Parathyroid adenoma (tissue), 2 donors: ENCODE results near the gene MAN1B1.

Source experiments
- H2AFZ ChIP-seq: fragments of 300-600 bp; sonication (generic); one replicate; pipeline ENCODE4 v1.7.0; 2017; ENCODE audit warnings: antibody characterized with exemption, mild to moderate bottlenecking
- H3K27ac ChIP-seq: fragments of 300-600 bp; sonication (generic); one replicate; pipeline ENCODE4 v1.7.0; 2017
- H3K27me3 ChIP-seq: fragments of 300-600 bp; sonication (generic); one replicate; pipeline ENCODE4 v1.7.0; 2017; ENCODE audit warnings: low read length; ENCODE audit not compliant: control insufficient read depth, insufficient read depth
- H3K36me3 ChIP-seq: fragments of 300-600 bp; sonication (generic); one replicate; pipeline ENCODE4 v1.7.0; 2017; ENCODE audit warnings: low read length; ENCODE audit not compliant: control insufficient read depth, insufficient read depth
- H3K4me1 ChIP-seq: fragments of 300-600 bp; sonication (generic); one replicate; pipeline ENCODE4 v1.7.0; 2017; ENCODE audit warnings: control low read depth
- H3K4me2 ChIP-seq: fragments of 300-600 bp; sonication (generic); one replicate; pipeline ENCODE4 v1.7.0; 2017; ENCODE audit warnings: low read length
- H3K4me3 ChIP-seq: fragments of 300-600 bp; sonication (generic); one replicate; pipeline ENCODE4 v1.7.0; 2017; ENCODE audit warnings: low read depth, low read length
- H3K79me2 ChIP-seq: fragments of 300-600 bp; sonication (generic); one replicate; pipeline ENCODE4 v1.7.0; 2017; ENCODE audit warnings: control low read depth
- H3K9ac ChIP-seq: fragments of 300-600 bp; sonication (generic); one replicate; pipeline ENCODE4 v1.7.0; 2017; ENCODE audit warnings: mild to moderate bottlenecking
- H3K9me3 ChIP-seq: fragments of 300-600 bp; sonication (generic); one replicate; pipeline ENCODE4 v1.7.0; 2017; ENCODE audit warnings: low read length; ENCODE audit not compliant: control insufficient read depth
- TF ChIP-seq, protein P1 (sequence below): fragments of 300-600 bp; sonication (generic); IDR thresholded peaks from one replicate; pipeline ENCODE4 v1.7.0; 2017; ENCODE audit warnings: antibody characterized with exemption, mild to moderate bottlenecking
- donor health status: primary hyperparathyroidism.

The MAN1B1 gene

DNA sequence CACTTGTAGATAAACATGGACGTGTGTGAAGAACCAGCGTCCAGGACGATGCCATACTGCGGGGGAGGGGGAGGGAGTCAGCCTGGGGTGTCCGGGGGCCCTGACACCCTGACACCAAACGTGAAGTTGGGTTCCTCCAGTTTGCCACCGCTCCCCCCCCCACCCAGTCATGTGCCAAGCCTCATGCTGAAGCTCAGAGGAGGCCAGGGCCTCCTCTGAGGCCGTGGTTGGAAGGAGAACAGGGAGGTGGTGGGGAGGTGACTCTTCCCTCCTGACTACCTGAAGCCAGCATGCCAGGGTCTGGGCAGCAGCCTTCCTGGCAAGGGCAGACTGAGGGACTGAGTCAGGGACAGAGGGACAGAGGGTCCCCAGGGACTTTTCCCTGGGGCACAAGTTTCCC is 34.5 kb upstream of the MAN1B1 start:
- H3K9ac ChIP-seq, result no peak overlapping the region
- H3K27me3 ChIP-seq, result no peaks in the 10 kb centered on the region

DNA sequence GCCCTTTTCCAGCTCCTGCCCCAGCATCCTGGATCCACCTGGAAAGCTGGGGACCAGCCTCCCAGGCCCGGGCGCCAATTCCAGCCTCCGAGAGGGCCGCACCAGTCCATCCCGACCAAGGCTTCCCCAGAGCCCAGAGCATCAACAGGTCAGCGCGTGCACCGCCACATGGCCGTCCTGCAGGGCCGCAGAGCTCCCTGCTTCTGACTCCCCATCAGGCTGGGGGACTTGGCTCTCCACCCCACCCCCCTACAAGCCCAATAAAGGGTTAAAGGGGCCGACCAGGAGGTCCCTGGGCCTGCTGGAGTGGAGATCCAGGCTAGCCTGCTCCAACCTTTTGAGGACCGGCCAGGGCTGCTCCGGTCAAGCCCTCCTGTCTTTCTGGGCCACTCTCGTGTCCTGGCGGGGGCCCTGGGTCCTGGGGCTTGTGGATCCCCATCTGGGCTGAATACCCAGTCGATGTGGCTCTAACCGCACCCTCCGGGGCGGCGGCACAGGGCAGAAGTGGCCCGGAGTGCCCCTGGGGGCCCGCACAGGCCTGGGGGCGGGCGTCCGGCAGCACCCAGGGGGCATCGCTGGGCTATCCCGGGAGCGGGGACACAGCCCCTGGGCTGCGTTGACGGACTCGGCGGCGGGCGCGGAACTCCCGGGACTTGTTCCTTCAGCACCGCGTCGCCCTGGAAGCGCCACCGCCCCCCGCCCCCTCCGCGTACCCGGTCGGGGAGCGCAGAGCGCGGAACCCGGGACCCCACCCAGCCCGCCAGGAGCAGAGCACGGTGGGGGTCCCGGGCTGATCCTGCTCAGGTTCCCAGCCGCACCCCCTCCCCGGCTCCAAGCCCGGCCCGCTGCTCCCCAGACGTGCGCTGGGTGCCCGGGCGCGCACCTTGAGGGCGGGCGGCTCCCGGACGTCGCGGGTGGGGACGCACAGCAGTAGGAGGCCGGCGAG is 33.5 kb upstream of the MAN1B1 start:
- H3K27me3 ChIP-seq, result no peaks in the 10 kb centered on the region
- peak overlapping the region; percentile 0 for H3K4me3 ChIP-seq
- H3K4me2 ChIP-seq, result peak overlapping the region; percentile 63
- peak overlapping the region; percentile 17 for H2AFZ ChIP-seq
- H3K79me2 ChIP-seq, result no peaks in the 10 kb centered on the region
- no peaks in the 10 kb centered on the region for H3K36me3 ChIP-seq
- TF ChIP-seq, protein P1, sequence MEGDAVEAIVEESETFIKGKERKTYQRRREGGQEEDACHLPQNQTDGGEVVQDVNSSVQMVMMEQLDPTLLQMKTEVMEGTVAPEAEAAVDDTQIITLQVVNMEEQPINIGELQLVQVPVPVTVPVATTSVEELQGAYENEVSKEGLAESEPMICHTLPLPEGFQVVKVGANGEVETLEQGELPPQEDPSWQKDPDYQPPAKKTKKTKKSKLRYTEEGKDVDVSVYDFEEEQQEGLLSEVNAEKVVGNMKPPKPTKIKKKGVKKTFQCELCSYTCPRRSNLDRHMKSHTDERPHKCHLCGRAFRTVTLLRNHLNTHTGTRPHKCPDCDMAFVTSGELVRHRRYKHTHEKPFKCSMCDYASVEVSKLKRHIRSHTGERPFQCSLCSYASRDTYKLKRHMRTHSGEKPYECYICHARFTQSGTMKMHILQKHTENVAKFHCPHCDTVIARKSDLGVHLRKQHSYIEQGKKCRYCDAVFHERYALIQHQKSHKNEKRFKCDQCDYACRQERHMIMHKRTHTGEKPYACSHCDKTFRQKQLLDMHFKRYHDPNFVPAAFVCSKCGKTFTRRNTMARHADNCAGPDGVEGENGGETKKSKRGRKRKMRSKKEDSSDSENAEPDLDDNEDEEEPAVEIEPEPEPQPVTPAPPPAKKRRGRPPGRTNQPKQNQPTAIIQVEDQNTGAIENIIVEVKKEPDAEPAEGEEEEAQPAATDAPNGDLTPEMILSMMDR, result no peak
- H3K27ac ChIP-seq, result no peak overlapping the region
- no peaks in the 10 kb centered on the region for H3K9me3 ChIP-seq
- H3K4me1 ChIP-seq, result no peaks in the 10 kb centered on the region
- H3K9ac ChIP-seq, result no peak overlapping the region

More for the DNA sequence above, 34.5 kb upstream of the MAN1B1 start:
- TF ChIP-seq, protein P1, result no peak
- no peak overlapping the region for H3K4me2 ChIP-seq
- H2AFZ ChIP-seq, result no peak overlapping the region
- no peaks in the 10 kb centered on the region for H3K79me2 ChIP-seq
- H3K9me3 ChIP-seq, result no peaks in the 10 kb centered on the region
- H3K36me3 ChIP-seq, result no peaks in the 10 kb centered on the region
- H3K27ac ChIP-seq, result no peak overlapping the region
- no peak overlapping the region for H3K4me3 ChIP-seq
- no peaks in the 10 kb centered on the region for H3K4me1 ChIP-seq

DNA sequence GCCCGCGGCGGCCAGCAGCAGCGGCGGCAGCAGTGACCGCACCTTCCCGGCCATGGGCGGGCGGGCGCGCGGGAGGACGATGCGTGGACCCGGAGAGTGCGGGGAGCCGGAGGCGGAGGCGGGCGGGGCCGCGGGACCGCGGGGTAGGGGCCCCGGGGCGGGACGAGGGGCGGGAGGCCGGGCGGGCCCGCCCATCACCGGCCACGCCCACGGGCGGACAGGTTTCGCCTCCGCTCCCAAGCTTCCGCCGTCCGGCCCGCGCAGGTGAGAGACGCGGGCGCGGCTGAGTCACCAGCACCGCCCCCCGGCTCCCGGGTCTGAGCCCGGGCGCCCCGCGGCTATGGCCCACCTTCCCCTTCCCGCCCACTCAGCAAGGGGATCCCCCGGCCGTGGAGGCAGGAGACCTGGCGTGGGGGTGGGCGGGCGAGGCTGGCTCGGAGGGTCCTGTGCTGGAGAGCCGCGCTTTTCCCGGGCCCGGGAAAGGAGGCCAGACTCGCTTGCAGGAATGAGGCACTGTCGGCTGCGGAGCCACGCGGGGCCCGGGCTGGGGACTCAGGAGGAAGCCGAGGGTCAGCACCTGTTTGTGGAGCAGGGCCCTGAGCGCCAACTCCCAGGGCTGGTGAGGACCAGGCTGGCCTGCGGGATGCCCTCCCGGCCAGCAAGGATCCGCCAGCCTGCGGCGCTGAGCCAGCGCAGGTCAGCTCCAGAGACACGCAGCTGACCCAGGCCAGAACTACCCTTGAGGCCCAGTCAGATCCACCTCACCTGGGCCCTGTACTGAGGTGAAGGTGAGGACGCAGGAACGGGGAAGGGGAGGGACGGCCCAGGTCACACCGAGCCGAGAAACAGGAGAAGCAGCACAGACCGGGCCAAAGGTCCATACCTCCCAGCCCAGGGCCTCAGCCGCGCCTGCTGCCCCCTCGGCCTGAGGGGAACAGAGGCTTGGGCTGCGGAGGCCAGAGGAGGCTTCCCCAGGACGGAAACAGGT is 32.5 kb upstream of the MAN1B1 start, which contains the start of gene ENTPD2:
Gene ENTPD2, minus strand, starts transcription at position 118 of the 988 bp plus-strand sequence. Its CDS starts 64 bp downstream, at position 54.
- H3K4me3 ChIP-seq, result peak within 1 kb of the TSS; percentile 42
- peak within 1 kb of the TSS; percentile 63 for H3K4me2 ChIP-seq
- TF ChIP-seq, protein P1, result no peak
- no peak within 1 kb of the TSS for H3K9ac ChIP-seq
- no peaks in the 10 kb centered on the region for H3K9me3 ChIP-seq
- H3K36me3 ChIP-seq, result no peaks in the 10 kb centered on the region
- no peaks in the 10 kb centered on the region for H3K4me1 ChIP-seq
- H3K27me3 ChIP-seq, result no peaks in the 10 kb centered on the region
- H3K27ac ChIP-seq, result no peak within 1 kb of the TSS
- no peaks in the 10 kb centered on the region for H3K79me2 ChIP-seq
- peak within 1 kb of the TSS; percentile 69 for H2AFZ ChIP-seq

DNA sequence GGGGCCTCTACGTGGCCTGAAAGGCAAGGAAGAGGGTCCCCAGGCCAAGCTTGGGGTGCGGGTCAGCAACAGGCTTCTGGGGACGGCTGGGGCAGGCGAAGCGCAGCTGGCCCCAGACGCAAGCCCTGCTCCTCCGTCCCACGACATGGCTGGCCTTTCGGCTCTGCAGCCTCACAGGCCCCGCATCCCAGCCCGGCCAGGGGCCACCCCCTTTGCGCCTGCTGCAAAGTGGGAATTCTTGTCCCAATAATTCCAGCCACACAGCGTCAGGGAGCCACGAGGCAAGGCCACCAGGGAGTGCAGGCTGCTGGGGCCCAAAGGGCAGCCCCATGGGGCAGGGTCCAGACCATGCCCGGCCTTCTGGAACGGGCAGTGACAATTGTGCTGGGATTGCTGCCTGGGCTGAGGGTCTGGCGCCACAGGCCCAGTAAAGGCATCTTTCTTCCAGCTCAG is 31.8 kb upstream of the MAN1B1 start:
- Histone ChIP-seq H3K9ac (no peak overlapping the region), H3K27ac (no peak overlapping the region), H3K4me3 (no peak overlapping the region)

More for the DNA sequence above, 31.8 kb upstream of the MAN1B1 start:
- no peaks in the 10 kb centered on the region for H3K9me3 ChIP-seq
- no peaks in the 10 kb centered on the region for H3K4me1 ChIP-seq
- H3K36me3 ChIP-seq, result no peaks in the 10 kb centered on the region
- TF ChIP-seq, protein P1, result no peak
- H3K4me2 ChIP-seq, result no peak overlapping the region
- H2AFZ ChIP-seq, result no peak overlapping the region
- no peaks in the 10 kb centered on the region for H3K27me3 ChIP-seq
- no peaks in the 10 kb centered on the region for H3K79me2 ChIP-seq
